Measurements from ENCODE around the gene HNRNPAB. TPM values are rescaled to one million over a fixed set of nuclear protein-coding genes. Genes with fewer than 3 reads are reported as not detected.

The HNRNPAB gene
- total and polyA plus RNA-seq, 7 donors: 74.1 to 243 (median 156) TPM

- 69 to 84% (median 70%) methylated on average over 15 to 19 of the region's 19 CpGs for WGBS, 3 donors
- ATAC-seq (peak in 2 of 4 donors; percentile 3 to 14), DNase-seq (peak in 1 of 2 donors; percentile 55)
- Histone ChIP-seq H3K9me3 (no peaks in the 10 kb centered on the region), H3K36me3 (ENCODE audit: insufficient read depth in 1 of 2, low read depth in 1 of 2) (no peaks in the 10 kb centered on the region), H3K4me1 (peaks cover 40% of the 10 kb centered on the region), H3K4me3 (no peak overlapping the region), H3K27ac (peak overlapping the region; percentile 95), H3K27me3 (ENCODE audit: insufficient read depth in 3 of 3, low read length in 2 of 3) (no peaks in the 10 kb centered on the region)
- no peak for TF ChIP-seq CTCF (IDR thresholded peaks at IDR 0.05)
- intact Hi-C loops (cut with DNase I): no loop called here
Observed at GRCh38 chr5:178240341-178240741, 36.0 kb downstream of the HNRNPAB start.

- Histone ChIP-seq H3K4me1 (peaks cover 39% of the 10 kb centered on the region), H3K27me3 (ENCODE audit: insufficient read depth in 3 of 3, low read length in 2 of 3) (no peaks in the 10 kb centered on the region)
- ATAC-seq: no peak
Observed at GRCh38 chr5:178240766-178241165, 36.4 kb downstream of the HNRNPAB start.

GRCh38 chr5:178241231-178241663, 36.9 kb downstream of the HNRNPAB start:
- H3K27ac ChIP-seq: peak overlapping the region; percentile 95
- H3K4me1 ChIP-seq: peaks cover 35% of the 10 kb centered on the region

More at GRCh38 chr5:178240766-178241165, 36.4 kb downstream of the HNRNPAB start:
- H3K36me3 ChIP-seq (ENCODE audit: insufficient read depth in 1 of 2, low read depth in 1 of 2): no peaks in the 10 kb centered on the region
- WGBS, 3 donors: 74 to 81% (median 76%) methylated on average over 9 of the region's 9 CpGs
- H3K27ac ChIP-seq: peak overlapping the region; percentile 95
- peak in 1 of 2 donors; percentile 43 for DNase-seq
- no peaks in the 10 kb centered on the region for H3K9me3 ChIP-seq
- intact Hi-C loops (cut with DNase I): no loop called here
- no peak for TF ChIP-seq CTCF (IDR thresholded peaks at IDR 0.05)
- H3K4me3 ChIP-seq: no peak overlapping the region

GRCh38 chr5:178241688-178242231, 37.4 kb downstream of the HNRNPAB start:
- no peak for TF ChIP-seq CTCF (IDR thresholded peaks at IDR 0.05)
- 77 to 91% (median 85%) methylated on average over 12 to 15 of the region's 15 CpGs for WGBS, 3 donors
- intact Hi-C loops (cut with DNase I): no loop called here
- DNase-seq: peak in 1 of 2 donors; percentile 51
- Histone ChIP-seq H3K4me1 (peaks cover 30% of the 10 kb centered on the region), H3K27ac (peak overlapping the region; percentile 95), H3K27me3 (ENCODE audit: insufficient read depth in 3 of 3, low read length in 2 of 3) (no peaks in the 10 kb centered on the region), H3K4me3 (no peak overlapping the region), H3K36me3 (ENCODE audit: insufficient read depth in 1 of 2, low read depth in 1 of 2) (no peaks in the 10 kb centered on the region), H3K9me3 (no peaks in the 10 kb centered on the region)
- ATAC-seq: no peak

More at GRCh38 chr5:178241231-178241663, 36.9 kb downstream of the HNRNPAB start:
- TF ChIP-seq CTCF (IDR thresholded peaks at IDR 0.05): no peak
- ATAC-seq (no peak), DNase-seq (peak in 1 of 2 donors; percentile 66)
- no peaks in the 10 kb centered on the region for H3K9me3 ChIP-seq
- no peaks in the 10 kb centered on the region for H3K36me3 ChIP-seq (ENCODE audit: insufficient read depth in 1 of 2, low read depth in 1 of 2)
- intact Hi-C loops (cut with DNase I): no loop called here
- no peak overlapping the region for H3K4me3 ChIP-seq
- 61 to 80% (median 66%) methylated on average over 7 to 8 of the region's 8 CpGs for WGBS, 3 donors
- no peaks in the 10 kb centered on the region for H3K27me3 ChIP-seq (ENCODE audit: insufficient read depth in 3 of 3, low read length in 2 of 3)

GRCh38 chr5:178242416-178242815, 38.1 kb downstream of the HNRNPAB start:
- WGBS, 3 donors: 39 to 47% (median 42%) methylated on average over 10 of the region's 10 CpGs
- Histone ChIP-seq H3K27me3 (ENCODE audit: insufficient read depth in 3 of 3, low read length in 2 of 3) (no peaks in the 10 kb centered on the region), H3K9me3 (no peaks in the 10 kb centered on the region), H3K36me3 (ENCODE audit: insufficient read depth in 1 of 2, low read depth in 1 of 2) (no peaks in the 10 kb centered on the region), H3K27ac (no peak overlapping the region), H3K4me1 (peaks cover 23% of the 10 kb centered on the region), H3K4me3 (no peak overlapping the region)
- ATAC-seq: no peak
- peak in 1 of 2 donors; percentile 36 for DNase-seq
- TF ChIP-seq CTCF (IDR thresholded peaks at IDR 0.05): no peak
- intact Hi-C loops (cut with DNase I): no loop called here
